Effector memory CD4-positive, alpha-beta T cell (primary cell): Measurements from ENCODE around the gene OSBPL2.

Source experiments
- DNase-seq, 3 donors: peaks; one replicate each; pipeline ENCODE4 v3.0.0-alpha.2; 2020
- H3K27ac ChIP-seq: 2 replicates; pipeline ENCODE4 v1.7.0; 2013; ENCODE audit warnings: mild to moderate bottlenecking, low read length, moderate library complexity; ENCODE audit not compliant: insufficient read depth, poor library complexity, severe bottlenecking
- H3K27me3 ChIP-seq: replicated peaks from 2 replicates; pipeline ENCODE4 v1.7.0; 2013; ENCODE audit warnings: mild to moderate bottlenecking, low read length; ENCODE audit not compliant: insufficient read depth, control insufficient read depth, poor library complexity, severe bottlenecking
- H3K36me3 ChIP-seq: 2 replicates; pipeline ENCODE4 v1.7.0; 2013; ENCODE audit warnings: mild to moderate bottlenecking, low read length, moderate library complexity; ENCODE audit not compliant: control insufficient read depth, insufficient read depth
- H3K4me1 ChIP-seq: 2 replicates; pipeline ENCODE4 v1.7.0; 2013; ENCODE audit warnings: low read length, mild to moderate bottlenecking; ENCODE audit not compliant: control insufficient read depth, insufficient read depth, poor library complexity, severe bottlenecking
- H3K4me3 ChIP-seq: 2 replicates; pipeline ENCODE4 v1.7.0; 2013; ENCODE audit warnings: low read length, low read depth, mild to moderate bottlenecking; ENCODE audit not compliant: insufficient read depth, poor library complexity, severe bottlenecking
- H3K9me3 ChIP-seq: 2 replicates; pipeline ENCODE4 v1.7.0; 2013; ENCODE audit warnings: mild to moderate bottlenecking, low read length, moderate library complexity; ENCODE audit not compliant: control insufficient read depth

OSBPL2 gene

DNA sequence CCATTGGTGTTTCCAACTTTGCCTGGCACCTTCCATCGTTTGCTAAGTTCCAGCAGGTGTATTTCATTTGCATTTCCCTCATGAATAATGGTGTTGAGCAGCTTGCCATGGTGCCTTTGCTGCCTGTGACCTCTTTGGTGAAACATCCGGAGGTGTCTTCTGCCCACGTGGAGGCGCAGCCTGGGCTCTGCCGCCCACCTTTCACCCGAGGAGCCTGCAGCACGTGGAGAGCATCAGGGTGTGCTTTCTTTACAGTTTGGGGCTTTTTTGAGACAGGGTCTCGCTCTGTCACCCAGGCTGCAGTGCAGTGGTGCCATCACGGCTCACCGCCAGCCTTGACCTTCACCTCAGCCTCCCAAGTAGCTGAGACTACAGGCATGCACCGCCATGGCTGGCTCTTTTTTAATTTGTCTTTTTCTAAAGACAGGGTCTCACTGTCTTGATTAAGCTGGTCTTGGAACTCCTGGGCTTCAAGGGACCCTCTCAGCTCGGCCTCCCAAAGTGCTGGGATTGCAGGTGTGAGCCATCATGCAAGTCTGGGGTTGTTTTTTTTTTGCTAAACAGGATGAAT is 61.4 kb downstream of the OSBPL2 start:
- Histone ChIP-seq H3K27me3 (no peaks in the 10 kb centered on the region), H3K27ac (no peak overlapping the region), H3K4me3 (no peak overlapping the region), H3K36me3 (peaks cover 8% of the 10 kb centered on the region), H3K4me1 (peaks cover 22% of the 10 kb centered on the region), H3K9me3 (no peaks in the 10 kb centered on the region)
- DNase-seq, result no peak

- no peak overlapping the region for H3K4me3 ChIP-seq
- H3K27ac ChIP-seq, result no peak overlapping the region
- no peaks in the 10 kb centered on the region for H3K27me3 ChIP-seq
- no peaks in the 10 kb centered on the region for H3K9me3 ChIP-seq
- H3K36me3 ChIP-seq, result peaks cover 5% of the 10 kb centered on the region
- no peak for DNase-seq
- H3K4me1 ChIP-seq, result peaks cover 27% of the 10 kb centered on the region
Measured at GRCh38 chr20:62300319-62300718, 62.0 kb downstream of the OSBPL2 start.

GRCh38 chr20:62301111-62301668 is 62.9 kb downstream of the OSBPL2 start:
- Histone ChIP-seq H3K27ac (no peak overlapping the region), H3K9me3 (no peaks in the 10 kb centered on the region), H3K4me3 (no peak overlapping the region), H3K36me3 (peaks cover 4% of the 10 kb centered on the region), H3K27me3 (no peaks in the 10 kb centered on the region), H3K4me1 (peaks cover 27% of the 10 kb centered on the region)
- DNase-seq, result no peak

GRCh38 chr20:62301773-62302340 is 63.5 kb downstream of the OSBPL2 start:
- Histone ChIP-seq H3K27ac (peak overlapping the region; percentile 79), H3K27me3 (no peaks in the 10 kb centered on the region), H3K36me3 (peaks cover 11% of the 10 kb centered on the region), H3K4me3 (peak overlapping the region; percentile 79), H3K9me3 (no peaks in the 10 kb centered on the region), H3K4me1 (peaks cover 27% of the 10 kb centered on the region)
- peak; percentile 69 to 81 (median 74) for DNase-seq

- Histone ChIP-seq H3K4me3 (peak within 1 kb of the TSS; percentile 79), H3K4me1 (peaks cover 27% of the 10 kb centered on the region), H3K9me3 (no peaks in the 10 kb centered on the region), H3K36me3 (peaks cover 18% of the 10 kb centered on the region), H3K27me3 (no peaks in the 10 kb centered on the region), H3K27ac (peak within 1 kb of the TSS; percentile 79)
- DNase-seq, result peak; percentile 89 to 94 (median 91)
Measured at GRCh38 chr20:62302341-62303061, 64.2 kb downstream of the OSBPL2 start, which contains the start of gene ADRM1. TSS of gene ADRM1 (plus strand) at chr20:62302997. CDS start at chr20:62303569, 572 bp downstream.

GRCh38 chr20:62303062-62303339 is 64.7 kb downstream of the OSBPL2 start:
- Histone ChIP-seq H3K27ac (peak overlapping the region; percentile 79), H3K4me1 (peaks cover 27% of the 10 kb centered on the region), H3K27me3 (no peaks in the 10 kb centered on the region), H3K4me3 (peak overlapping the region; percentile 79), H3K36me3 (peaks cover 23% of the 10 kb centered on the region), H3K9me3 (no peaks in the 10 kb centered on the region)
- no peak for DNase-seq

DNA sequence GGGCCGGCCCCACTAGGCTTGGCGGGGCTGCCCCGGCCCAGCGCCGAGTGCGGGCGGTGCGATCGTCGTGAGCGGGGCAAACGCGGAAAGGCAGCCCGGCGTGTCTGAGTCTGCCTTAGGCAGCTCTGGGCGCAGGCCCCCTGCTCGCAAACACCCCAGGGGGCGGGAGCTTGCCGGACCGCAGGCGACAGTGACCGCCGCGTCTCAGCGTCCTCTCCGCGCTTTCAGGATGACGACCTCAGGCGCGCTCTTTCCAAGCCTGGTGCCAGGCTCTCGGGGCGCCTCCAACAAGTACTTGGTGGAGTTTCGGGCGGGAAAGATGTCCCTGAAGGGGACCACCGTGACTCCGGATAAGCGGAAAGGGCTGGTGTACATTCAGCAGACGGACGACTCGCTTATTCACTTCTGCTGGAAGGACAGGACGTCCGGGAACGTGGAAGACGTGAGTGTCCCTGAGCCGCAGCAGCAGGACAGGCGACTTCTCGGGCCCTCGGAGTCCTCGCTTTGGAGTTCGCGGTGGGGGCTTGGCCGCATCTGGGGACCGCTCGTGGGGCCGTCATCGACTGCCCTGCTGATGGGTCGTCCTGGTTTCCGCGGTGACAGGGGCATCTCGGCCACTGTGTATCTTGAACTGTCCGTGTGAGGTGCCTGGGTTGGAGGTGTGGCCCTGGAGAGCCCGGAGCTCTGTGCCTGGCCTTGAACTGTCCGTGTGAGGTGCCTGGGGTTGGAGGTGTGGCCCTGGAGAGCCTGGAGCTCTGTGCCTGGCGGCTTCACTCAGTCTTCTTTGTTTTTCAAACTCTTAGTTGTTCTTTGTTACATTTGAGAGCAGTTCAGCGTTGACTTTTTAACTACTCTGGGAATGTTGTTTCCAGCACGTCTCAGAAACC is 65.3 kb downstream of the OSBPL2 start:
- Histone ChIP-seq H3K27me3 (no peaks in the 10 kb centered on the region), H3K9me3 (no peaks in the 10 kb centered on the region), H3K4me1 (peaks cover 27% of the 10 kb centered on the region), H3K27ac (peak overlapping the region; percentile 79), H3K4me3 (peak overlapping the region; percentile 79), H3K36me3 (peaks cover 28% of the 10 kb centered on the region)
- no peak for DNase-seq

- Histone ChIP-seq H3K4me1 (peaks cover 27% of the 10 kb centered on the region), H3K4me3 (peak overlapping the region; percentile 79), H3K27me3 (no peaks in the 10 kb centered on the region), H3K27ac (peak overlapping the region; percentile 79), H3K36me3 (peaks cover 36% of the 10 kb centered on the region), H3K9me3 (no peaks in the 10 kb centered on the region)
- no peak for DNase-seq
Measured at GRCh38 chr20:62304331-62305148, 66.2 kb downstream of the OSBPL2 start.

DNA sequence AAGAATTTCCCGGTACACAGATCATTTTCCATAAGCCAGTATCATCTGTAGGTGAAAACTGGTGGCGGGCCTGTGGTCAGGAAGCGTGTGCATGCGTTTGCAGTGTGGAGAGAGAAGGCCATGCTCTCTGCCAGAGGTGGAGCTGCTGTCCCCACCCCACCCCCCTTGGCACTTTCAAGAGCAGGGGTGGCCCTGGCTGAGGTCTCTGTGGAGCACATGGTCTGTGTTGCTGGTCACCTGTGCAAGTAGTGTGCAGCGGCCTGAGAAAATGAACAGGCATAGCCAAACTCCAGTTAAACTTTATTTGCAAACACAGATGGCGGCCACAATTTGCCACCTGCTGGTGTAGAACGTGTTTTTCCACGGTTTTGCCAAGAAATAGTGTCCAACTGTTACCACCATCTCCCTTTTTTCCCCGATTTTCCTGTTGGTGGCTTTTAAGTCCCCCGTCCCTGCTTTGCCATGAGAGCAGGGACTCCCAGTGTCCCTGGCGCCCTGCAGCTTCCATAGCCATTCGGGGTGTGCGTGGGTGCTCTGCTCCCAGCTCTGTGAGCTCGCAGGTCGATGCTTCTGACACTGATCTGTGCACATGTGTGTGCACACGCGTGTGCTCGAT is 66.9 kb downstream of the OSBPL2 start:
- Histone ChIP-seq H3K4me3 (no peak overlapping the region), H3K36me3 (peaks cover 36% of the 10 kb centered on the region), H3K27me3 (no peaks in the 10 kb centered on the region), H3K27ac (no peak overlapping the region), H3K4me1 (peaks cover 27% of the 10 kb centered on the region), H3K9me3 (no peaks in the 10 kb centered on the region)
- no peak for DNase-seq
